H1 (cell line): ENCODE measurements around the gene CBLB. TPM values are rescaled to one million over a fixed set of nuclear protein-coding genes. Genes with fewer than 3 reads are reported as not detected.

Source experiments
- CTCF ChIA-PET: fragments of 300-600 bp; sonication (Branson Sonifier 250); formaldehyde crosslinking; loops from one replicate; lab custom pipeline; 2021; ENCODE audit not compliant: partially characterized antibody; lab: Charles Lee
- POLR2A ChIA-PET: fragments of 300-600 bp; sonication (Branson Sonifier 250); formaldehyde crosslinking; loops from one replicate; lab custom pipeline; 2021; ENCODE audit warnings: inconsistent platforms; ENCODE audit not compliant: partially characterized antibody; lab: Charles Lee
- DNase-seq, 2 experiments: peaks; one replicate each; pipeline versions ENCODE4 v3.0.0 to v3.0.0-alpha.2; 2010 to 2022; ENCODE audit warnings: low spot score in 2 of 2, low read depth in 1 of 2, mixed read lengths in 1 of 2
- FAIRE-seq: peaks from 2 replicates; lab custom pipeline; 2011; peaks lifted over from hg19 to GRCh38; lab: Jason Lieb, UNC
- H2AFZ ChIP-seq: 2 replicates; pipeline ENCODE4 v1.8.1; 2012; ENCODE audit warnings: low read length, inconsistent platforms
- H2AK5ac ChIP-seq: 2 replicates; pipeline ENCODE4 v1.6.1; 2013; ENCODE audit warnings: low read depth, low read length
- H2BK120ac ChIP-seq: replicated peaks from 2 replicates; pipeline ENCODE3; 2013; ENCODE audit warnings: low read depth, low read length, inconsistent platforms
- H2BK12ac ChIP-seq: 2 replicates; pipeline ENCODE4 v1.6.1; 2013; ENCODE audit warnings: low read depth, low read length
- H2BK15ac ChIP-seq: 2 replicates; pipeline ENCODE4 v1.6.1; 2013; ENCODE audit warnings: low read length
- H2BK20ac ChIP-seq: 2 replicates; pipeline ENCODE4 v1.6.1; 2013; ENCODE audit warnings: low read length
- H2BK5ac ChIP-seq: 2 replicates; pipeline ENCODE4 v1.6.1; 2013; ENCODE audit warnings: low read depth, low read length
- H3K14ac ChIP-seq: 2 replicates; pipeline ENCODE4 v1.6.1; 2013; ENCODE audit warnings: inconsistent platforms; ENCODE audit not compliant: insufficient read length
- H3K18ac ChIP-seq: 2 replicates; pipeline ENCODE4 v1.6.1; 2013; ENCODE audit warnings: low read length; ENCODE audit errors: extremely low read depth
- H3K23ac ChIP-seq: 2 replicates; pipeline ENCODE4 v1.6.1; 2013; ENCODE audit warnings: inconsistent platforms; ENCODE audit not compliant: insufficient read length
- H3K23me2 ChIP-seq: 2 replicates; pipeline ENCODE4 v1.6.1; 2013; ENCODE audit warnings: low read depth, low read length
- H3K27ac ChIP-seq: 2 replicates; pipeline ENCODE4 v1.6.1; 2011; ENCODE audit warnings: low read depth, low read length, inconsistent platforms
- H3K27me3 ChIP-seq, 4 experiments: replicated peaks in 1 of 4; 1 replicate in 1 of 4; 2 replicates in 3 of 4; pipeline versions ENCODE4 v1.6.1 to v1.8.1; 2011 to 2013; ENCODE audit warnings: low read length in 3 of 4, mild to moderate bottlenecking in 3 of 4, inconsistent platforms in 2 of 4, mixed read lengths in 2 of 4, moderate library complexity in 1 of 4; ENCODE audit not compliant: control insufficient read depth in 3 of 4, insufficient read depth in 3 of 4; ENCODE audit errors: extremely low read depth in 1 of 4
- H3K36me3 ChIP-seq, 4 experiments: 2 replicates each; pipeline versions ENCODE4 v1.6.1 to v1.8.1; 2011 to 2013; ENCODE audit warnings: mild to moderate bottlenecking in 4 of 4, low read length in 3 of 4, moderate library complexity in 2 of 4, control low read depth in 1 of 4, inconsistent platforms in 1 of 4; ENCODE audit not compliant: insufficient read depth in 4 of 4, control insufficient read depth in 2 of 4
- H3K4ac ChIP-seq: replicated peaks from 2 replicates; pipeline ENCODE3; 2013; ENCODE audit warnings: low read length, low read depth, mixed read lengths, inconsistent platforms; ENCODE audit not compliant: insufficient read length
- H3K4me1 ChIP-seq, 4 experiments: replicated peaks in 1 of 4; 1 replicate in 1 of 4; 2 replicates in 3 of 4; pipeline versions ENCODE4 v1.6.1 to v1.8.1; 2011 to 2013; ENCODE audit warnings: low read length in 3 of 4, inconsistent platforms in 2 of 4, mixed read lengths in 1 of 4; ENCODE audit not compliant: insufficient read depth in 4 of 4, control insufficient read depth in 3 of 4
- H3K4me2 ChIP-seq, 2 experiments: 2 replicates each; pipeline versions ENCODE4 v1.6.1 to v1.8.1; 2011 to 2013; ENCODE audit warnings: low read depth in 2 of 2, low read length in 2 of 2, control low read depth in 1 of 2, inconsistent platforms in 1 of 2, mild to moderate bottlenecking in 1 of 2; ENCODE audit not compliant: insufficient read depth in 1 of 2
- H3K4me3 ChIP-seq, 4 experiments: fragments of 200-600, 300-600 bp in 1 of 4; sonication (generic), shearing (Covaris generic), sonication (Bioruptor Twin) in 1 of 4; 2 replicates each; pipeline versions ENCODE4 v1.5.1 to v1.8.1; 2011 to 2016; ENCODE audit warnings: low read length in 4 of 4, low read depth in 3 of 4, control low read depth in 2 of 4, inconsistent platforms in 2 of 4, mild to moderate bottlenecking in 2 of 4, mixed read lengths in 1 of 4, moderate library complexity in 1 of 4; ENCODE audit not compliant: insufficient read depth in 2 of 4; ENCODE audit errors: extremely low read depth in 1 of 4
- H3K56ac ChIP-seq: replicated peaks from 2 replicates; pipeline ENCODE3; 2013; ENCODE audit warnings: low read depth, mild to moderate bottlenecking, mixed read lengths, low read length, inconsistent platforms; ENCODE audit not compliant: insufficient read length
- H3K79me1 ChIP-seq: 2 replicates; pipeline ENCODE4 v1.6.1; 2013; ENCODE audit warnings: low read depth, low read length, control low read depth
- H3K79me2 ChIP-seq, 2 experiments: 2 replicates each; pipeline versions ENCODE4 v1.6.1 to v1.8.1; 2012 to 2013; ENCODE audit warnings: low read length in 2 of 2, mild to moderate bottlenecking in 2 of 2, inconsistent platforms in 1 of 2; ENCODE audit not compliant: insufficient read depth in 2 of 2, control insufficient read depth in 1 of 2
- H3K9ac ChIP-seq, 4 experiments: replicated peaks in 1 of 4; 1 replicate in 1 of 4; 2 replicates in 3 of 4; pipeline versions ENCODE4 v1.6.1 to v1.8.1; 2011 to 2013; ENCODE audit warnings: low read depth in 3 of 4, low read length in 3 of 4, control low read depth in 2 of 4, mild to moderate bottlenecking in 2 of 4, moderate library complexity in 2 of 4, inconsistent platforms in 1 of 4; ENCODE audit errors: extremely low read depth in 1 of 4
- H3K9me3 ChIP-seq, 2 experiments: 2 replicates each; pipeline versions ENCODE4 v1.6.1 to v1.8.1; 2012 to 2013; ENCODE audit warnings: mild to moderate bottlenecking in 2 of 2, moderate library complexity in 2 of 2, control low read depth in 1 of 2, inconsistent platforms in 1 of 2, low read depth in 1 of 2, low read length in 1 of 2, mixed read lengths in 1 of 2; ENCODE audit not compliant: insufficient read depth in 2 of 2
- H4K20me1 ChIP-seq, 2 experiments: replicated peaks in 1 of 2; 2 replicates each; pipeline versions ENCODE3 to v1.8.1; 2011 to 2013; ENCODE audit warnings: inconsistent platforms in 2 of 2, low read length in 2 of 2, mild to moderate bottlenecking in 1 of 2; ENCODE audit not compliant: insufficient read depth in 2 of 2, control insufficient read depth in 1 of 2
- H4K5ac ChIP-seq: 2 replicates; pipeline ENCODE4 v1.6.1; 2013; ENCODE audit warnings: low read length, low read depth, mixed read lengths, inconsistent platforms; ENCODE audit not compliant: insufficient read length
- H4K8ac ChIP-seq: 2 replicates; pipeline ENCODE4 v1.8.0; 2013; ENCODE audit warnings: mild to moderate bottlenecking, moderate library complexity, low read length, inconsistent platforms; ENCODE audit not compliant: insufficient read depth; ENCODE audit errors: extremely low read depth
- H4K91ac ChIP-seq: replicated peaks from 2 replicates; pipeline ENCODE3; 2013; ENCODE audit warnings: low read length, mixed read lengths, inconsistent platforms; ENCODE audit not compliant: insufficient read length
- ASH2L ChIP-seq: fragments of 200-600, 300-600 bp; sonication (generic); IDR thresholded peaks from one replicate; pipeline ENCODE4 v1.7.1; 2017; ENCODE audit warnings: low read length
- ATF2 ChIP-seq: IDR thresholded peaks from 2 replicates; pipeline ENCODE4 v1.6.1; 2012; ENCODE audit warnings: low read length, inconsistent platforms
- BRCA1 ChIP-seq: IDR thresholded peaks from 2 replicates; pipeline ENCODE4 v1.6.1; 2012; ENCODE audit warnings: low read depth, low read length, improper control_type of control experiment
- CBX5 ChIP-seq: fragments of 300-800, 300-1000 bp; sonication (generic); IDR thresholded peaks from 2 replicates; pipeline ENCODE4 v1.7.1; 2016; ENCODE audit warnings: antibody characterized with exemption, low read length, low read depth
- CTBP2 ChIP-seq: IDR thresholded peaks from 2 replicates; pipeline ENCODE4 v1.7.0; 2011; ENCODE audit warnings: borderline replicate concordance, mild to moderate bottlenecking, moderate library complexity, mixed read lengths, low read length; ENCODE audit not compliant: insufficient read depth, insufficient read length
- JUN ChIP-seq: IDR thresholded peaks from 2 replicates; pipeline ENCODE4 v1.6.1; 2011; ENCODE audit warnings: low read depth, mild to moderate bottlenecking, improper control_type of control experiment, low read length
- JUND ChIP-seq: IDR thresholded peaks from 2 replicates; pipeline ENCODE4 v1.6.1; 2011; ENCODE audit warnings: mild to moderate bottlenecking, improper control_type of control experiment, low read length
- KDM4A ChIP-seq: IDR thresholded peaks from one replicate; pipeline ENCODE4 v1.7.1; 2012; ENCODE audit warnings: low read depth, mild to moderate bottlenecking, moderate library complexity, low read length, inconsistent platforms; ENCODE audit not compliant: severe bottlenecking
- POLR2A ChIP-seq, 2 experiments: IDR thresholded peaks; 1 replicate in 1 of 2; 2 replicates in 1 of 2; pipeline ENCODE4 v1.6.1; 2011; ENCODE audit warnings: low read depth in 2 of 2, low read length in 2 of 2, mild to moderate bottlenecking in 2 of 2; ENCODE audit errors: control extremely low read depth in 1 of 2
- POLR2AphosphoS5 ChIP-seq: IDR thresholded peaks from 2 replicates; pipeline ENCODE4 v1.6.1; 2011; ENCODE audit warnings: low read depth, low read length
- SP1 ChIP-seq: IDR thresholded peaks from 2 replicates; pipeline ENCODE4 v1.6.1; 2011; ENCODE audit warnings: low read depth, low read length
- SRF ChIP-seq: IDR thresholded peaks from 2 replicates; pipeline ENCODE4 v1.6.1; 2011; ENCODE audit warnings: mild to moderate bottlenecking, low read depth, low read length, moderate library complexity
- SUZ12 ChIP-seq: fragments of 200-600 bp; sonication (generic); IDR thresholded peaks from 2 replicates; pipeline ENCODE4 v1.6.1; 2012; ENCODE audit warnings: mild to moderate bottlenecking, inconsistent platforms, low read length, moderate library complexity, mixed read lengths
- YY1 ChIP-seq: IDR thresholded peaks from 2 replicates; pipeline ENCODE4 v1.6.1; 2011; ENCODE audit warnings: low read depth, mild to moderate bottlenecking, low read length
- WGBS, 2 experiments: shearing (Covaris generic) in 1 of 2; methylation state at CpG; one replicate each; pipeline versions ENCODE4 v1.1.6 to v1.1.7; 2013 to 2015; ENCODE audit warnings: low lambda C conversion rate in 2 of 2, mixed read lengths in 2 of 2, inconsistent platforms in 1 of 2, low coverage in 1 of 2, missing lambda C conversion rate in 1 of 2; ENCODE audit not compliant: insufficient replicate concordance in 2 of 2, insufficient coverage in 1 of 2, insufficient read length in 1 of 2; ENCODE audit errors: extremely low coverage in 1 of 2, missing lambda C conversion rate in 1 of 2; 5-methylcytosine and 5-hydroxymethylcytosine counted together
- polyA plus RNA-seq, 7 experiments: library from polyadenylated mRNA; depleted of rRNA in 3 of 7; stranded (reverse) in 5 of 7; unstranded in 2 of 7; fragments of >200 nt in 5 of 7; fragments of 200-250 nt in 2 of 7; gene quantifications; 1 replicate in 5 of 7; 2 replicates in 1 of 7; 4 replicates in 1 of 7; pipeline versions ENCODE4 v1.2.1 to v1.2.3, GENCODE V29; 2011 to 2013; ENCODE audit warnings: missing spikeins in 2 of 7, mixed read lengths in 2 of 7
- total RNA-seq: library from RNA; stranded (reverse); fragmentation: NEBNext Ultra II Directional; extraction: Animal tissue kit (Norgen Biotek cat#: 25700); gene quantifications from 2 replicates; pipeline ENCODE4 v1.2.1, GENCODE V29; 2021

The CBLB gene
- total and polyA plus RNA-seq, 2 of the 8 experiments (the other 6 are each of a cell fraction or from before 2014, with no cell fraction given), result 14.5 to 26.0 TPM

GRCh38 chr3:105865867-105866350, 2.9 kb downstream of the CBLB start:
- Histone ChIP-seq H4K8ac (no peak overlapping the region), H2BK15ac (no peak overlapping the region), H3K56ac (no peak overlapping the region), H3K4ac (no peak overlapping the region), H2BK5ac (no peak overlapping the region), H3K9ac (no peak overlapping the region), H3K23ac (no peak overlapping the region), H4K91ac (no peak overlapping the region), H2AFZ (no peak overlapping the region), H3K23me2 (peaks cover 6% of the 10 kb centered on the region; the same call in 1 of the 2 replicates), H3K4me1 (peaks cover 0 to 5% (median 3%) of the 10 kb centered on the region in 4 experiments; a peak in 3 of 7 replicates), H3K4me2 (peak overlapping the region in 1 of 2 experiments; percentile 90; a peak in 1 of 4 replicates), H3K4me3 (no peak overlapping the region), H3K27me3 (no peaks in the 10 kb centered on the region), H4K5ac (no peak overlapping the region), H3K79me2 (peaks cover 0 to 72% of the 10 kb centered on the region in 2 experiments; a peak in 3 of 4 replicates), H3K18ac (no peak overlapping the region), H2AK5ac (no peak overlapping the region), H2BK12ac (no peak overlapping the region), H3K14ac (no peak overlapping the region), H2BK120ac (no peak overlapping the region), H3K9me3 (no peaks in the 10 kb centered on the region), H2BK20ac (no peak overlapping the region), H3K27ac (no peak overlapping the region), H4K20me1 (no peaks in the 10 kb centered on the region), H3K79me1 (no peaks in the 10 kb centered on the region), H3K36me3 (peaks cover 0 to 19% (median 0%) of the 10 kb centered on the region in 4 experiments; a peak in 3 of 8 replicates)
- DNase-seq (no peak), FAIRE-seq (no peak)
- POLR2A ChIA-PET, result no interaction called here
- 95% methylated on average over 1 of the region's 1 CpG; no CpG with 5 or more reads in 1 of the 2 experiments for WGBS, 2 experiments
- CTCF ChIA-PET, result no interaction called here
- TF ChIP-seq SRF (no peak), CTBP2 (no peak), ATF2 (no peak), BRCA1 (no peak), SUZ12 (no peak), KDM4A (no peak), CBX5 (no peak), YY1 (no peak), POLR2A (IDR thresholded peaks at IDR 0.05; ENCODE audit: control extremely low read depth in 1 of 2, low read depth in 2 of 2, low read length in 2 of 2) (no peak), JUN (no peak), POLR2AphosphoS5 (no peak), SP1 (no peak), JUND (no peak), ASH2L (no peak)
